Measurements from ENCODE around the gene NEK7.

DNA sequence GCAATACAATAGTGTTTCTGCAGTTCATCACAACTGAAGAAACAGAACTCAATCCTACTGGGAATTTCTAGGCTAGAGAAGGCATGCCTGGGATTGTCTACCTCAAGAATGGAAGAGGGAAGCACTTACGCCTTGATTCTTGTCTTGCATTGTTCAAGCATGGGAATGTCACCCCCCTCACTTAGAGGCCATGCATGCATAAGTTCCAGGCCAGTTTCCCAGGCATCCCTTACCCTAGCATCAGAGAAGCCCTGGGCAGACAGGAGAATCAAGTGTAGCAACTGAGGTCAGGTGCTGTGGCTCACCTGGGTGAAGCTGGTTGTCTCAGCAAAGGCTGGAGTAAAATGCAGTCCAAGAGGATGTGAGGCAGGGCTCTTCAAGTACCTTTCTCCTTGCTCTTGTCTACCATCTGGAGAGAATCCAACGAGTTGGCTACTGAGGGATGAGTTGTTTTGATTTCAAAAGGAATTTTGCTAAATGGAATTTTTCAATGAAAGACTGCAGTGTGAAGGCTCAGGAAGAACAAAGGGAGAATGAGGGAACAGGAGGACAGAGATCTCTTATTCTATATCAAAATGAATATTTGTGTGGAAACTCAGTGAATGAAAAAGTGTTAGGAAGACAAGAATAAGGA is 174.3 kb downstream of the NEK7 start:
- TF ChIP-seq, protein P1, sequence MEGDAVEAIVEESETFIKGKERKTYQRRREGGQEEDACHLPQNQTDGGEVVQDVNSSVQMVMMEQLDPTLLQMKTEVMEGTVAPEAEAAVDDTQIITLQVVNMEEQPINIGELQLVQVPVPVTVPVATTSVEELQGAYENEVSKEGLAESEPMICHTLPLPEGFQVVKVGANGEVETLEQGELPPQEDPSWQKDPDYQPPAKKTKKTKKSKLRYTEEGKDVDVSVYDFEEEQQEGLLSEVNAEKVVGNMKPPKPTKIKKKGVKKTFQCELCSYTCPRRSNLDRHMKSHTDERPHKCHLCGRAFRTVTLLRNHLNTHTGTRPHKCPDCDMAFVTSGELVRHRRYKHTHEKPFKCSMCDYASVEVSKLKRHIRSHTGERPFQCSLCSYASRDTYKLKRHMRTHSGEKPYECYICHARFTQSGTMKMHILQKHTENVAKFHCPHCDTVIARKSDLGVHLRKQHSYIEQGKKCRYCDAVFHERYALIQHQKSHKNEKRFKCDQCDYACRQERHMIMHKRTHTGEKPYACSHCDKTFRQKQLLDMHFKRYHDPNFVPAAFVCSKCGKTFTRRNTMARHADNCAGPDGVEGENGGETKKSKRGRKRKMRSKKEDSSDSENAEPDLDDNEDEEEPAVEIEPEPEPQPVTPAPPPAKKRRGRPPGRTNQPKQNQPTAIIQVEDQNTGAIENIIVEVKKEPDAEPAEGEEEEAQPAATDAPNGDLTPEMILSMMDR (conservative IDR thresholded peaks at IDR 0.05): no peak
- no peak for TF ChIP-seq ZFX (IDR thresholded peaks at IDR 0.05)

Data from C4-2B (cell line).